HCT116 (cell line): ENCODE measurements around the gene NACAD. TPM values are rescaled to one million over a fixed set of nuclear protein-coding genes. Genes with fewer than 3 reads are reported as not detected.

Source experiments
- ATAC-seq: fragments of 200-7000 bp; cut with Tn5 transposase; 2 replicates; pipeline ENCODE4 v1.9.1; 2020; ENCODE audit warnings: mild to moderate bottlenecking, moderate library complexity
- BruUV-seq: library from RNA; stranded (reverse); fragments of 400-500 nt; replicated peaks from 2 replicates; lab custom pipeline; 2021; lab: Mats Ljungman, UMichigan
- CTCF ChIA-PET: fragments of 300-600 bp; sonication (Branson Sonifier 250); formaldehyde crosslinking; loops from one replicate; lab custom pipeline; 2021; ENCODE audit warnings: antibody characterized with exemption; lab: Charles Lee
- POLR2A ChIA-PET: fragments of 300-600, 350-600 bp; sonication (Branson Sonifier 250); formaldehyde crosslinking; loops from one replicate; lab custom pipeline; 2021; ENCODE audit warnings: antibody characterized with exemption; lab: Charles Lee
- RAD21 ChIA-PET, 2 experiments: fragments of 300-600 bp; sonication (Branson Sonifier 250); formaldehyde crosslinking; loops; one replicate each; lab custom pipeline; 2023; ENCODE audit warnings: low total read pairs in 2 of 2; ENCODE audit not compliant: uncharacterized antibody in 2 of 2, unreplicated experiment in 2 of 2, low non-redundant PET in 1 of 2; lab: Charles Lee
- DNase-seq: peaks from one replicate; pipeline ENCODE4 v3.0.0-alpha.2; 2010; ENCODE audit warnings: low read depth, low spot score
- H2AFZ ChIP-seq: fragments of 200-600 bp; shearing (Covaris generic), sonication (generic); 2 replicates; pipeline ENCODE4 v1.6.1; 2017; ENCODE audit warnings: low read depth, mixed run types, mixed read lengths, antibody characterized with exemption, low read length; ENCODE audit not compliant: poor library complexity, severe bottlenecking
- H3K27ac ChIP-seq: 2 replicates; pipeline ENCODE4 v1.5.1; 2012; ENCODE audit warnings: low read depth, low read length
- H3K27me3 ChIP-seq: fragments of 200-600 bp; sonication (generic); 2 replicates; pipeline ENCODE4 v1.6.1; 2016; ENCODE audit warnings: mixed run types, low read length, mixed read lengths; ENCODE audit not compliant: insufficient read depth
- H3K36me3 ChIP-seq, 2 experiments: fragments of 200-500 bp in 1 of 2; fragments of 200-600 bp in 1 of 2; sonication (Bioruptor generic) in 1 of 2; sonication (generic) in 1 of 2; 2 replicates each; pipeline versions ENCODE4 v1.5.1 to v1.6.1; 2014 to 2016; ENCODE audit warnings: low read length in 2 of 2, inconsistent platforms in 1 of 2, mixed read lengths in 1 of 2, mixed run types in 1 of 2; ENCODE audit not compliant: insufficient read depth in 2 of 2, control insufficient read depth in 1 of 2
- H3K4me1 ChIP-seq, 2 experiments: fragments of 200-600 bp in 1 of 2; sonication (generic) in 1 of 2; 2 replicates each; pipeline versions ENCODE4 v1.5.1 to v1.6.1; 2012 to 2017; ENCODE audit warnings: low read length in 2 of 2, inconsistent platforms in 1 of 2, mild to moderate bottlenecking in 1 of 2, mixed read lengths in 1 of 2, mixed run types in 1 of 2, moderate library complexity in 1 of 2; ENCODE audit not compliant: insufficient read depth in 2 of 2, control insufficient read depth in 1 of 2
- H3K4me2 ChIP-seq: fragments of 200-600 bp; sonication (generic); 2 replicates; pipeline ENCODE4 v1.6.1; 2017; ENCODE audit warnings: mixed run types, low read length, mixed read lengths
- H3K4me3 ChIP-seq, 2 experiments: fragments of 200-600 bp in 1 of 2; sonication (generic) in 1 of 2; replicated peaks in 1 of 2; 2 replicates each; pipeline ENCODE4 v1.5.1; 2011 to 2016; ENCODE audit warnings: low read length in 2 of 2, control low read depth in 1 of 2, low read depth in 1 of 2, mild to moderate bottlenecking in 1 of 2, mixed read lengths in 1 of 2, mixed run types in 1 of 2
- H3K79me2 ChIP-seq: fragments of 200-600 bp; sonication (generic); 2 replicates; pipeline ENCODE4 v1.6.1; 2017; ENCODE audit warnings: mild to moderate bottlenecking, mixed run types, low read length, moderate library complexity, mixed read lengths; ENCODE audit not compliant: insufficient read depth
- H3K9ac ChIP-seq: fragments of 200-600 bp; sonication (generic); 2 replicates; pipeline ENCODE4 v1.6.1; 2016; ENCODE audit warnings: low read length, mixed read lengths
- H3K9me2 ChIP-seq: fragments of 200-600 bp; sonication (generic), shearing (Covaris generic); 2 replicates; pipeline ENCODE4 v1.6.1; 2017; ENCODE audit warnings: mixed run types, mild to moderate bottlenecking, moderate library complexity; ENCODE audit not compliant: insufficient read depth
- H3K9me3 ChIP-seq, 2 experiments: fragments of 200-500 bp in 1 of 2; fragments of 200-600 bp in 1 of 2; sonication (Bioruptor generic) in 1 of 2; sonication (generic) in 1 of 2; 2 replicates each; pipeline ENCODE4 v1.6.1; 2014 to 2017; ENCODE audit warnings: low read length in 2 of 2, mixed read lengths in 2 of 2, inconsistent platforms in 1 of 2, low read depth in 1 of 2, mild to moderate bottlenecking in 1 of 2, mixed run types in 1 of 2, moderate library complexity in 1 of 2; ENCODE audit not compliant: control insufficient read depth in 1 of 2, insufficient read depth in 1 of 2
- H4K20me1 ChIP-seq: fragments of 200-600 bp; sonication (generic), shearing (Covaris generic); 2 replicates; pipeline ENCODE4 v1.6.1; 2017; ENCODE audit warnings: mixed run types, mild to moderate bottlenecking, moderate library complexity; ENCODE audit not compliant: insufficient read depth
- CTCF ChIP-seq, 3 experiments: fragments of 200-600 bp in 1 of 3; sonication (generic) in 1 of 3; IDR thresholded peaks in 2 of 3; conservative IDR thresholded peaks in 1 of 3; 2 replicates each; pipeline ENCODE4 v1.5.1; 2012 to 2017; ENCODE audit warnings: low read depth in 2 of 3, low read length in 2 of 3, antibody characterized with exemption in 1 of 3, borderline replicate concordance in 1 of 3, control low read depth in 1 of 3, mild to moderate bottlenecking in 1 of 3, mixed read lengths in 1 of 3, mixed run types in 1 of 3, moderate library complexity in 1 of 3; ENCODE audit not compliant: insufficient read depth in 1 of 3
- EZH2phosphoT487 ChIP-seq: fragments of 200-600 bp; IDR thresholded peaks from 2 replicates; pipeline ENCODE4 v1.6.1; 2018; ENCODE audit warnings: antibody characterized with exemption, borderline replicate concordance
- RAD21 ChIP-seq: IDR thresholded peaks from 2 replicates; pipeline ENCODE4 v1.6.1; 2012; ENCODE audit warnings: low read depth, mild to moderate bottlenecking
- SIN3A ChIP-seq: IDR thresholded peaks from 2 replicates; pipeline ENCODE4 v1.6.1; 2012; ENCODE audit warnings: low read depth
- TCF7L2 ChIP-seq: IDR thresholded peaks from 2 replicates; pipeline ENCODE4 v1.7.0; 2011; ENCODE audit warnings: borderline replicate concordance, inconsistent platforms; ENCODE audit not compliant: insufficient read depth, insufficient read length; ENCODE audit errors: extremely low read depth
- intact Hi-C: fragments of 100-400 bp; cut with micrococcal nuclease; formaldehyde crosslinking; loops from 2 replicates; pipeline ENCODE4 v1.10.0; 2022
- total RNA-seq: library from RNA; stranded (reverse); gene quantifications from one replicate; pipeline ENCODE4 v1.2.1, GENCODE V29; 2021; ENCODE audit not compliant: unreplicated experiment
- TF ChIP-seq, protein P1 (sequence below): IDR thresholded peaks from 2 replicates; pipeline ENCODE4 v1.6.1; 2012; ENCODE audit warnings: low read depth

Gene NACAD
- total RNA-seq, 1 experiment from 2014 or later: 0.05 TPM

- TF ChIP-seq RAD21 (no peak), SIN3A (no peak), TCF7L2 (no peak), EZH2phosphoT487 (no peak)
These were observed at the start of gene NACAD (continued) for GRCh38 chr7:45088821-45089340.

GRCh38 chr7:45136106-45137060, 47.6 kb upstream of the NACAD start:
- H3K4me3 ChIP-seq: no peak overlapping the region
- intact Hi-C loops: loop anchor here (1.0 to 5.0 kb wide), 5 partner anchors 163 to 894 kb away; no protein-coding TSS in a partner anchor
- no peaks in the 10 kb centered on the region for H3K9me2 ChIP-seq
- H3K27me3 ChIP-seq: no peaks in the 10 kb centered on the region
- H3K36me3 ChIP-seq: no peaks in the 10 kb centered on the region
- no peaks in the 10 kb centered on the region for H3K79me2 ChIP-seq
- no peak overlapping the region for H3K9ac ChIP-seq
- no peak overlapping the region for H3K27ac ChIP-seq
- ATAC-seq (peak; percentile 87), DNase-seq (peak; percentile 66)
- no peaks in the 10 kb centered on the region for H3K9me3 ChIP-seq
- no peaks in the 10 kb centered on the region for H4K20me1 ChIP-seq
- no peak overlapping the region for H2AFZ ChIP-seq
- peak; percentile 76 to 91 (median 91) for TF ChIP-seq CTCF (IDR thresholded peaks at IDR 0.05 in 2 of 3, conservative IDR thresholded peaks at IDR 0.05 in 1 of 3; ENCODE audit: borderline replicate concordance in 1 of 3, insufficient read depth in 1 of 3, low read depth in 2 of 3, low read length in 2 of 3)
- TF ChIP-seq RAD21: peak; percentile 96
- TF ChIP-seq, protein P1, sequence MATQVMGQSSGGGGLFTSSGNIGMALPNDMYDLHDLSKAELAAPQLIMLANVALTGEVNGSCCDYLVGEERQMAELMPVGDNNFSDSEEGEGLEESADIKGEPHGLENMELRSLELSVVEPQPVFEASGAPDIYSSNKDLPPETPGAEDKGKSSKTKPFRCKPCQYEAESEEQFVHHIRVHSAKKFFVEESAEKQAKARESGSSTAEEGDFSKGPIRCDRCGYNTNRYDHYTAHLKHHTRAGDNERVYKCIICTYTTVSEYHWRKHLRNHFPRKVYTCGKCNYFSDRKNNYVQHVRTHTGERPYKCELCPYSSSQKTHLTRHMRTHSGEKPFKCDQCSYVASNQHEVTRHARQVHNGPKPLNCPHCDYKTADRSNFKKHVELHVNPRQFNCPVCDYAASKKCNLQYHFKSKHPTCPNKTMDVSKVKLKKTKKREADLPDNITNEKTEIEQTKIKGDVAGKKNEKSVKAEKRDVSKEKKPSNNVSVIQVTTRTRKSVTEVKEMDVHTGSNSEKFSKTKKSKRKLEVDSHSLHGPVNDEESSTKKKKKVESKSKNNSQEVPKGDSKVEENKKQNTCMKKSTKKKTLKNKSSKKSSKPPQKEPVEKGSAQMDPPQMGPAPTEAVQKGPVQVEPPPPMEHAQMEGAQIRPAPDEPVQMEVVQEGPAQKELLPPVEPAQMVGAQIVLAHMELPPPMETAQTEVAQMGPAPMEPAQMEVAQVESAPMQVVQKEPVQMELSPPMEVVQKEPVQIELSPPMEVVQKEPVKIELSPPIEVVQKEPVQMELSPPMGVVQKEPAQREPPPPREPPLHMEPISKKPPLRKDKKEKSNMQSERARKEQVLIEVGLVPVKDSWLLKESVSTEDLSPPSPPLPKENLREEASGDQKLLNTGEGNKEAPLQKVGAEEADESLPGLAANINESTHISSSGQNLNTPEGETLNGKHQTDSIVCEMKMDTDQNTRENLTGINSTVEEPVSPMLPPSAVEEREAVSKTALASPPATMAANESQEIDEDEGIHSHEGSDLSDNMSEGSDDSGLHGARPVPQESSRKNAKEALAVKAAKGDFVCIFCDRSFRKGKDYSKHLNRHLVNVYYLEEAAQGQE: no peak
- H3K4me2 ChIP-seq: no peak overlapping the region
- no TSS peak for BruUV-seq
- RAD21 ChIA-PET: interaction anchor here (0.5 to 2.6 kb wide), 10 partner anchors 14 to 539 kb away, joined by 3 to 28 read pairs (median 4); no protein-coding TSS in a partner anchor
- no peaks in the 10 kb centered on the region for H3K4me1 ChIP-seq
- CTCF ChIA-PET: interaction anchor here (0.8 to 4.2 kb wide), 18 partner anchors 11 to 571 kb away, joined by 3 to 114 read pairs (median 4); partner anchors contain the start of genes TBRG4 and TMED4
- POLR2A ChIA-PET: interaction anchor here (1.1 kb wide), 2 partner anchors 163 to 164 kb away, joined by 3 read pairs; no protein-coding TSS in a partner anchor
